ENCODE data around the gene HASPIN.

HASPIN gene

GRCh38 chr17:3766779-3767178, 43.1 kb downstream of the HASPIN start:
- no peak for DNase-seq (ENCODE audit: low spot score)

- DNase-seq (ENCODE audit: low spot score) = no peak
Measured at GRCh38 chr17:3768341-3768740, 44.6 kb downstream of the HASPIN start.

- DNase-seq (ENCODE audit: low spot score) = no peak
Measured at GRCh38 chr17:3768769-3769168, 45.1 kb downstream of the HASPIN start.

- no peak for DNase-seq (ENCODE audit: low spot score)
Measured at GRCh38 chr17:3770466-3770865, 46.8 kb downstream of the HASPIN start.

- no peak for DNase-seq (ENCODE audit: low spot score)
Measured at GRCh38 chr17:3771140-3771539, 47.4 kb downstream of the HASPIN start.

- DNase-seq (ENCODE audit: low spot score) = no peak
Measured at GRCh38 chr17:3772764-3773163, 49.1 kb downstream of the HASPIN start.

GRCh38 chr17:3773511-3773910, 49.8 kb downstream of the HASPIN start:
- DNase-seq (ENCODE audit: low spot score) = peak; percentile 76

GRCh38 chr17:3773966-3774365, 50.3 kb downstream of the HASPIN start:
- DNase-seq (ENCODE audit: low spot score) = no peak

All from AG20443 (cell line).